ENCODE data around the gene BCAT1.

Gene BCAT1

DNA sequence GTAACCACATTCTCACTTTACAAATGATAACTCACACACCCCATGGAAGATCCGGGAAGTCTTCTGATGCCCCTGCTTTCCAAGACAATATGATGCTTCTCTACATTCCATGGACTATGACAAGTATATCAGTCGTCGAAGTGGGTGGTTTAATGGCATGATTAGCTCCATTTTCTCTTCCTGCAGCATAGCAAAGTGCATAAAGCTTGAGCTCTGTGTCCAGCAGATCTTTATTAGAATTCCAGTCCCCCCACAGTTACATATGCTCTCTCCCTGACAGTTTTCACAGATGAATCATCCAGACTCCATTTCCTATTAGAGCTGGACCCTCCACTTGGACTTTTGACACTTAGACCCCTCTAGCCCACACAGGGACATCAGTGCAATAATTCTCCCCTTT lies 174.9 kb downstream of the BCAT1 start:
- H3K4me3 ChIP-seq (ENCODE audit: low read depth, low read length), result no peak overlapping the region
- TF ChIP-seq, protein P1, sequence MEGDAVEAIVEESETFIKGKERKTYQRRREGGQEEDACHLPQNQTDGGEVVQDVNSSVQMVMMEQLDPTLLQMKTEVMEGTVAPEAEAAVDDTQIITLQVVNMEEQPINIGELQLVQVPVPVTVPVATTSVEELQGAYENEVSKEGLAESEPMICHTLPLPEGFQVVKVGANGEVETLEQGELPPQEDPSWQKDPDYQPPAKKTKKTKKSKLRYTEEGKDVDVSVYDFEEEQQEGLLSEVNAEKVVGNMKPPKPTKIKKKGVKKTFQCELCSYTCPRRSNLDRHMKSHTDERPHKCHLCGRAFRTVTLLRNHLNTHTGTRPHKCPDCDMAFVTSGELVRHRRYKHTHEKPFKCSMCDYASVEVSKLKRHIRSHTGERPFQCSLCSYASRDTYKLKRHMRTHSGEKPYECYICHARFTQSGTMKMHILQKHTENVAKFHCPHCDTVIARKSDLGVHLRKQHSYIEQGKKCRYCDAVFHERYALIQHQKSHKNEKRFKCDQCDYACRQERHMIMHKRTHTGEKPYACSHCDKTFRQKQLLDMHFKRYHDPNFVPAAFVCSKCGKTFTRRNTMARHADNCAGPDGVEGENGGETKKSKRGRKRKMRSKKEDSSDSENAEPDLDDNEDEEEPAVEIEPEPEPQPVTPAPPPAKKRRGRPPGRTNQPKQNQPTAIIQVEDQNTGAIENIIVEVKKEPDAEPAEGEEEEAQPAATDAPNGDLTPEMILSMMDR (IDR thresholded peaks at IDR 0.05; ENCODE audit: low read depth, low read length), result no peak
- in situ Hi-C loops (cut with HindIII; ENCODE audit: low sequenced_read_pairs), result no loop called here

DNA sequence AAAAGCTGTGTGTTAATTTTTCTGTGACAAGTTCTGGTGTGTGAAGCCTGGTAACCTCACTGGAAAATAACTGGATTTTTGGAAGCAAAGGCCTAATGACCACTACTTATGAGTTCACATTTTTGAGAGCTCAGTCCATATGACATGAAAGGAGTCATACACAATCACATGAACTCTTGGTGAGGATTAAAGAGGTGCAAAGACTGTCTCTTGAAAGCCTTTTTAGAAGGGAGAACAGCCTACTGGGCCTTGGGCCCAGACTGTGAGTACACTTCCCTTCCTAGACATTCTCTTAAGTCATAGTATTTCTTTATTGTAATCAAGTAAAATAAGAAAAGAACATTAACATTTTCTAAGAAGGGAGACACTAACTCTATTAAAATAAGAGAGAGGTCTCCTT lies 176.1 kb downstream of the BCAT1 start:
- DNase-seq (ENCODE audit: low read depth, low spot score), result no peak
- no peak overlapping the region for H3K4me3 ChIP-seq (ENCODE audit: low read depth, low read length)
- TF ChIP-seq, protein P1 (IDR thresholded peaks at IDR 0.05; ENCODE audit: low read depth, low read length), result no peak
- in situ Hi-C loops (cut with HindIII; ENCODE audit: low sequenced_read_pairs), result no loop called here

More for the DNA sequence above, 174.9 kb downstream of the BCAT1 start:
- no peak for DNase-seq (ENCODE audit: low read depth, low spot score)

DNA sequence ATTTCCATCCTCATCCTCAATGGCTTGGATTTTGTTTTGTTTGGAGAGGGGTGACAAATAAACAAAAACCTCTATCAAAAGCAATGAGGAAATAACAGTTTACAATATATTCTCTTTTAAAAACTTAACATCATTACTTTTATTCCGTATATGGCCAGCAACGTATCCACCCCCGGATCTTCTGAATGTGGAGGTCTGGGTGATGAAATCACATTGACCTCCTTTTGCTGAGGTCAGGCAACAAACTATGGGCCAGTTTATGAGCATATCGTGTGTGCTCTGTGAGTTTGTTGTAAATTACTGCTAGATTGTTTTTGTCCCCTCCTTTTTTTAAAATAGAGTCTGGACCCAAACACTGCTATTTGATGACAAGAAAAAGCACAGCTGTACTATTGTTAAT lies 178.1 kb downstream of the BCAT1 start:
- in situ Hi-C loops (cut with HindIII; ENCODE audit: low sequenced_read_pairs), result no loop called here
- TF ChIP-seq, protein P1 (IDR thresholded peaks at IDR 0.05; ENCODE audit: low read depth, low read length), result no peak
- no peak for DNase-seq (ENCODE audit: low read depth, low spot score)
- H3K4me3 ChIP-seq (ENCODE audit: low read depth, low read length), result no peak overlapping the region

DNA sequence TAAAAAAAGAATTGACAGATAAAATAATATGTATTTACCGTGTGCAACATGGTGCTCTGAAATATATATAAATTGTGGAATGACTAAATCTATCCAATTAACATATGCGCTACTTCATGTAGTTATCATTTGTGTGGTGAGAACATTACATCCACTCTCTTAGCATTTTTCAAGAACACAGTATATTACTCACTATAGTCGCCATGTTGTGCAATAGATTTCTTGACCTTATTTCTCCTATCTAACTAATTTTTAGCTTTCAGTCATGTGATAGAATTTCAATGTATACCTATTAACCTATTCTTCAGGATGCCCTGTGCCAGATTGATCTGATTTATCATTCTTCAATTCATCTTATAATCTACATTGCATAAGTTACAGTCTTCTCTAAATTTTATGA lies 178.6 kb downstream of the BCAT1 start:
- in situ Hi-C loops (cut with HindIII; ENCODE audit: low sequenced_read_pairs), result no loop called here
- no peak for DNase-seq (ENCODE audit: low read depth, low spot score)
- H3K4me3 ChIP-seq (ENCODE audit: low read depth, low read length), result no peak overlapping the region
- TF ChIP-seq, protein P1 (IDR thresholded peaks at IDR 0.05; ENCODE audit: low read depth, low read length), result no peak

DNA sequence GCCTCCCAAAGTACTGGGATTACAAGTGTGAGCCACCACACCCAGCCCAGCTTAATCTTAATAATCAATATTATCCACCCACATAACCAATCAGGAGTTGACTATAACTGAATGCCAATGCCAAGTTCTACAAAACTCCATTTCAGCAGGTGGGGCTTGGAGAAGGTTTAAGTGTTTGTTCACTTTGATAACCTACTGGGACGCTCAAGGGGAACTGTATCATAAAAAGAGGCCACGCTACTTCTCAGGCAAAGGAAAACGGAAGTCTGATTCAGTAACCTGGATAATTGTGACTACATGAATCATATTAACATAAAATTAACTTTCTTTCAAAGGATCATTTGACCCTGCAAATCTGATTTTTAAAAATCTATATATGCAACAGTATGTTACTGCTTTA lies 179.2 kb downstream of the BCAT1 start:
- no peak overlapping the region for H3K4me3 ChIP-seq (ENCODE audit: low read depth, low read length)
- in situ Hi-C loops (cut with HindIII; ENCODE audit: low sequenced_read_pairs), result no loop called here
- no peak for DNase-seq (ENCODE audit: low read depth, low spot score)
- TF ChIP-seq, protein P1 (IDR thresholded peaks at IDR 0.05; ENCODE audit: low read depth, low read length), result no peak

DNA sequence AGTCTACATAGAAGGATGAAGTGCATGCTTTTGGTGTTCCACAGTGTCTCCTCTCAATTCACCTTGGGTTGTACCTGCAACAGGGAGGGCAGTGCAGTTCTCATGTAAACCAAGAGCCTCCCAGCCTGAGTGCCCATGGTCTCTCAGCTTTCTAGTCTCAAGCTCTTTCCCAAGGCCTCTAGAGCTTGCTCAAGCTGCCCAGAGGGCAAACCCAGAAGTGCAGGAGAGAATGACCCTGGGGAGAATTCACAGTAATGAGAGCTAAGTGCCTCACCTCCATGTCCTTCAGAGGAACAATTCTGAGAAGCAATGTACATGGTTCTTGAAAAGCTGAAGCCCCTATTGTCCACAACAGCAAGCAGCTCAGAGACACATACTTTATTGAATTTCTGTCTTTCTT lies 180.5 kb downstream of the BCAT1 start:
- in situ Hi-C loops (cut with HindIII; ENCODE audit: low sequenced_read_pairs), result no loop called here
- no peak overlapping the region for H3K4me3 ChIP-seq (ENCODE audit: low read depth, low read length)
- no peak for DNase-seq (ENCODE audit: low read depth, low spot score)
- TF ChIP-seq, protein P1 (IDR thresholded peaks at IDR 0.05; ENCODE audit: low read depth, low read length), result no peak

DNA sequence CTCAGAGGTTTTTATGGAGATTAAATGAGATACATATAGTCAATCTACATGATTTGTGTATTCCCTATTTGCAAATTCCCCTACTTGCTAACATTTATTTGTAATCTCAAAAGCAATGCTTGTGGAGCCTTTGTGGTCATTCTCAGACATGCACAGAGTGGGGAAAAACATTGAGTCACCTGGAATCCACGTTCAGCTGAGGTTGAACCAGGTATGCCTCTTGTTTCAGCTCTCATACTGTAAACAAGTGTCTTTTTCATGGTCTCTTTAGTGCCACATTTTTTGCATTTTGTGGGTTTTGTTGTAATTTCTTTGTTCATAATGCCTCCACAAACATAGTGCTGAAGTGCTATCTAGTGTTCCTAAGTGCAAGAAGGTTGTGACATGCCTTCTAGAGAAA lies 181.9 kb downstream of the BCAT1 start:
- TF ChIP-seq, protein P1 (IDR thresholded peaks at IDR 0.05; ENCODE audit: low read depth, low read length), result no peak
- no peak overlapping the region for H3K4me3 ChIP-seq (ENCODE audit: low read depth, low read length)
- in situ Hi-C loops (cut with HindIII; ENCODE audit: low sequenced_read_pairs), result no loop called here
- no peak for DNase-seq (ENCODE audit: low read depth, low spot score)

All from astrocyte of the spinal cord (primary cell).